H1 (cell line): Measurements from ENCODE around the gene TSEN34. TPM values are rescaled to one million over a fixed set of nuclear protein-coding genes. Genes with fewer than 3 reads are reported as not detected.

Experiments
- CTCF ChIA-PET: fragments of 300-600 bp; sonication (Branson Sonifier 250); formaldehyde crosslinking; loops from one replicate; lab custom pipeline; 2021; ENCODE audit not compliant: partially characterized antibody; lab: Charles Lee
- POLR2A ChIA-PET: fragments of 300-600 bp; sonication (Branson Sonifier 250); formaldehyde crosslinking; loops from one replicate; lab custom pipeline; 2021; ENCODE audit warnings: inconsistent platforms; ENCODE audit not compliant: partially characterized antibody; lab: Charles Lee
- DNase-seq, 2 experiments: peaks; one replicate each; pipeline versions ENCODE4 v3.0.0 to v3.0.0-alpha.2; 2010 to 2022; ENCODE audit warnings: low spot score in 2 of 2, low read depth in 1 of 2, mixed read lengths in 1 of 2
- FAIRE-seq: peaks from 2 replicates; lab custom pipeline; 2011; peaks lifted over from hg19 to GRCh38; lab: Jason Lieb, UNC
- H2AFZ ChIP-seq: 2 replicates; pipeline ENCODE4 v1.8.1; 2012; ENCODE audit warnings: low read length, inconsistent platforms
- H2AK5ac ChIP-seq: 2 replicates; pipeline ENCODE4 v1.6.1; 2013; ENCODE audit warnings: low read depth, low read length
- H2BK120ac ChIP-seq: replicated peaks from 2 replicates; pipeline ENCODE3; 2013; ENCODE audit warnings: low read depth, low read length, inconsistent platforms
- H2BK12ac ChIP-seq: 2 replicates; pipeline ENCODE4 v1.6.1; 2013; ENCODE audit warnings: low read depth, low read length
- H2BK15ac ChIP-seq: 2 replicates; pipeline ENCODE4 v1.6.1; 2013; ENCODE audit warnings: low read length
- H2BK20ac ChIP-seq: 2 replicates; pipeline ENCODE4 v1.6.1; 2013; ENCODE audit warnings: low read length
- H2BK5ac ChIP-seq: 2 replicates; pipeline ENCODE4 v1.6.1; 2013; ENCODE audit warnings: low read depth, low read length
- H3K14ac ChIP-seq: 2 replicates; pipeline ENCODE4 v1.6.1; 2013; ENCODE audit warnings: inconsistent platforms; ENCODE audit not compliant: insufficient read length
- H3K18ac ChIP-seq: 2 replicates; pipeline ENCODE4 v1.6.1; 2013; ENCODE audit warnings: low read length; ENCODE audit errors: extremely low read depth
- H3K23ac ChIP-seq: 2 replicates; pipeline ENCODE4 v1.6.1; 2013; ENCODE audit warnings: inconsistent platforms; ENCODE audit not compliant: insufficient read length
- H3K23me2 ChIP-seq: 2 replicates; pipeline ENCODE4 v1.6.1; 2013; ENCODE audit warnings: low read depth, low read length
- H3K27ac ChIP-seq: 2 replicates; pipeline ENCODE4 v1.6.1; 2011; ENCODE audit warnings: low read depth, low read length, inconsistent platforms
- H3K27me3 ChIP-seq, 4 experiments: replicated peaks in 1 of 4; 1 replicate in 1 of 4; 2 replicates in 3 of 4; pipeline versions ENCODE4 v1.6.1 to v1.8.1; 2011 to 2013; ENCODE audit warnings: low read length in 3 of 4, mild to moderate bottlenecking in 3 of 4, inconsistent platforms in 2 of 4, mixed read lengths in 2 of 4, moderate library complexity in 1 of 4; ENCODE audit not compliant: control insufficient read depth in 3 of 4, insufficient read depth in 3 of 4; ENCODE audit errors: extremely low read depth in 1 of 4
- H3K36me3 ChIP-seq, 4 experiments: 2 replicates each; pipeline versions ENCODE4 v1.6.1 to v1.8.1; 2011 to 2013; ENCODE audit warnings: mild to moderate bottlenecking in 4 of 4, low read length in 3 of 4, moderate library complexity in 2 of 4, control low read depth in 1 of 4, inconsistent platforms in 1 of 4; ENCODE audit not compliant: insufficient read depth in 4 of 4, control insufficient read depth in 2 of 4
- H3K4ac ChIP-seq: replicated peaks from 2 replicates; pipeline ENCODE3; 2013; ENCODE audit warnings: low read length, low read depth, mixed read lengths, inconsistent platforms; ENCODE audit not compliant: insufficient read length
- H3K4me1 ChIP-seq, 4 experiments: replicated peaks in 1 of 4; 1 replicate in 1 of 4; 2 replicates in 3 of 4; pipeline versions ENCODE4 v1.6.1 to v1.8.1; 2011 to 2013; ENCODE audit warnings: low read length in 3 of 4, inconsistent platforms in 2 of 4, mixed read lengths in 1 of 4; ENCODE audit not compliant: insufficient read depth in 4 of 4, control insufficient read depth in 3 of 4
- H3K4me2 ChIP-seq, 2 experiments: 2 replicates each; pipeline versions ENCODE4 v1.6.1 to v1.8.1; 2011 to 2013; ENCODE audit warnings: low read depth in 2 of 2, low read length in 2 of 2, control low read depth in 1 of 2, inconsistent platforms in 1 of 2, mild to moderate bottlenecking in 1 of 2; ENCODE audit not compliant: insufficient read depth in 1 of 2
- H3K4me3 ChIP-seq, 4 experiments: fragments of 200-600, 300-600 bp in 1 of 4; sonication (generic), shearing (Covaris generic), sonication (Bioruptor Twin) in 1 of 4; 2 replicates each; pipeline versions ENCODE4 v1.5.1 to v1.8.1; 2011 to 2016; ENCODE audit warnings: low read length in 4 of 4, low read depth in 3 of 4, control low read depth in 2 of 4, inconsistent platforms in 2 of 4, mild to moderate bottlenecking in 2 of 4, mixed read lengths in 1 of 4, moderate library complexity in 1 of 4; ENCODE audit not compliant: insufficient read depth in 2 of 4; ENCODE audit errors: extremely low read depth in 1 of 4
- H3K56ac ChIP-seq: replicated peaks from 2 replicates; pipeline ENCODE3; 2013; ENCODE audit warnings: low read depth, mild to moderate bottlenecking, mixed read lengths, low read length, inconsistent platforms; ENCODE audit not compliant: insufficient read length
- H3K79me1 ChIP-seq: 2 replicates; pipeline ENCODE4 v1.6.1; 2013; ENCODE audit warnings: low read depth, low read length, control low read depth
- H3K79me2 ChIP-seq, 2 experiments: 2 replicates each; pipeline versions ENCODE4 v1.6.1 to v1.8.1; 2012 to 2013; ENCODE audit warnings: low read length in 2 of 2, mild to moderate bottlenecking in 2 of 2, inconsistent platforms in 1 of 2; ENCODE audit not compliant: insufficient read depth in 2 of 2, control insufficient read depth in 1 of 2
- H3K9ac ChIP-seq, 4 experiments: replicated peaks in 1 of 4; 1 replicate in 1 of 4; 2 replicates in 3 of 4; pipeline versions ENCODE4 v1.6.1 to v1.8.1; 2011 to 2013; ENCODE audit warnings: low read depth in 3 of 4, low read length in 3 of 4, control low read depth in 2 of 4, mild to moderate bottlenecking in 2 of 4, moderate library complexity in 2 of 4, inconsistent platforms in 1 of 4; ENCODE audit errors: extremely low read depth in 1 of 4
- H3K9me3 ChIP-seq, 2 experiments: 2 replicates each; pipeline versions ENCODE4 v1.6.1 to v1.8.1; 2012 to 2013; ENCODE audit warnings: mild to moderate bottlenecking in 2 of 2, moderate library complexity in 2 of 2, control low read depth in 1 of 2, inconsistent platforms in 1 of 2, low read depth in 1 of 2, low read length in 1 of 2, mixed read lengths in 1 of 2; ENCODE audit not compliant: insufficient read depth in 2 of 2
- H4K20me1 ChIP-seq, 2 experiments: replicated peaks in 1 of 2; 2 replicates each; pipeline versions ENCODE3 to v1.8.1; 2011 to 2013; ENCODE audit warnings: inconsistent platforms in 2 of 2, low read length in 2 of 2, mild to moderate bottlenecking in 1 of 2; ENCODE audit not compliant: insufficient read depth in 2 of 2, control insufficient read depth in 1 of 2
- H4K5ac ChIP-seq: 2 replicates; pipeline ENCODE4 v1.6.1; 2013; ENCODE audit warnings: low read length, low read depth, mixed read lengths, inconsistent platforms; ENCODE audit not compliant: insufficient read length
- H4K8ac ChIP-seq: 2 replicates; pipeline ENCODE4 v1.8.0; 2013; ENCODE audit warnings: mild to moderate bottlenecking, moderate library complexity, low read length, inconsistent platforms; ENCODE audit not compliant: insufficient read depth; ENCODE audit errors: extremely low read depth
- H4K91ac ChIP-seq: replicated peaks from 2 replicates; pipeline ENCODE3; 2013; ENCODE audit warnings: low read length, mixed read lengths, inconsistent platforms; ENCODE audit not compliant: insufficient read length
- ASH2L ChIP-seq: fragments of 200-600, 300-600 bp; sonication (generic); IDR thresholded peaks from one replicate; pipeline ENCODE4 v1.7.1; 2017; ENCODE audit warnings: low read length
- BCL11A ChIP-seq, 2 experiments: IDR thresholded peaks; one replicate each; pipeline ENCODE4 v1.6.1; 2011; ENCODE audit warnings: low read depth in 2 of 2, low read length in 2 of 2, mild to moderate bottlenecking in 2 of 2
- CEBPB ChIP-seq: IDR thresholded peaks from 2 replicates; pipeline ENCODE4 v1.6.1; 2012; ENCODE audit warnings: low read depth, low read length
- E2F6 ChIP-seq: IDR thresholded peaks from 2 replicates; pipeline ENCODE4 v1.6.1; 2012; ENCODE audit warnings: inconsistent platforms
- EP300 ChIP-seq, 2 experiments: IDR thresholded peaks; 1 replicate in 1 of 2; 2 replicates in 1 of 2; pipeline ENCODE4 v1.6.1; 2011 to 2012; ENCODE audit warnings: low read depth in 2 of 2, low read length in 2 of 2, mild to moderate bottlenecking in 2 of 2, borderline replicate concordance in 1 of 2, inconsistent platforms in 1 of 2, moderate library complexity in 1 of 2
- EZH2 ChIP-seq: fragments of 200-600 bp; sonication (generic); IDR thresholded peaks from 2 replicates; pipeline ENCODE4 v1.7.1; 2012; ENCODE audit warnings: low read depth, mild to moderate bottlenecking, moderate library complexity, low read length, inconsistent platforms; ENCODE audit not compliant: severe bottlenecking
- FOSL1 ChIP-seq: IDR thresholded peaks from 2 replicates; pipeline ENCODE4 v1.6.1; 2011; ENCODE audit warnings: mild to moderate bottlenecking, low read depth, low read length, moderate library complexity; ENCODE audit not compliant: insufficient read depth
- KDM1A ChIP-seq: fragments of 200-600, 300-600 bp; sonication (generic); IDR thresholded peaks from 2 replicates; pipeline ENCODE4 v1.7.1; 2016; ENCODE audit warnings: mild to moderate bottlenecking, low read length, borderline replicate concordance
- KDM5A ChIP-seq: fragments of 200-600 bp; IDR thresholded peaks from 2 replicates; pipeline ENCODE4 v1.7.1; 2012; ENCODE audit warnings: mild to moderate bottlenecking, low read length, inconsistent platforms, mixed read lengths
- MAFK ChIP-seq: IDR thresholded peaks from 2 replicates; pipeline ENCODE4 v1.6.1; 2012; ENCODE audit warnings: low read depth, mild to moderate bottlenecking, improper control_type of control experiment, low read length
- SAP30 ChIP-seq: fragments of 300-600 bp; sonication (generic); IDR thresholded peaks from 2 replicates; pipeline ENCODE4 v1.7.1; 2012; ENCODE audit warnings: low read length, moderate library complexity, mild to moderate bottlenecking, inconsistent platforms; ENCODE audit not compliant: insufficient read depth, insufficient replicate concordance
- TEAD4 ChIP-seq: IDR thresholded peaks from 2 replicates; pipeline ENCODE4 v1.6.1; 2012; ENCODE audit warnings: low read depth, low read length, inconsistent platforms, mixed read lengths
- YY1 ChIP-seq: IDR thresholded peaks from 2 replicates; pipeline ENCODE4 v1.6.1; 2011; ENCODE audit warnings: low read depth, mild to moderate bottlenecking, low read length
- WGBS, 2 experiments: shearing (Covaris generic) in 1 of 2; methylation state at CpG; one replicate each; pipeline versions ENCODE4 v1.1.6 to v1.1.7; 2013 to 2015; ENCODE audit warnings: low lambda C conversion rate in 2 of 2, mixed read lengths in 2 of 2, inconsistent platforms in 1 of 2, low coverage in 1 of 2, missing lambda C conversion rate in 1 of 2; ENCODE audit not compliant: insufficient replicate concordance in 2 of 2, insufficient coverage in 1 of 2, insufficient read length in 1 of 2; ENCODE audit errors: extremely low coverage in 1 of 2, missing lambda C conversion rate in 1 of 2; 5-methylcytosine and 5-hydroxymethylcytosine counted together
- polyA plus RNA-seq, 7 experiments: library from polyadenylated mRNA; depleted of rRNA in 3 of 7; stranded (reverse) in 5 of 7; unstranded in 2 of 7; fragments of >200 nt in 5 of 7; fragments of 200-250 nt in 2 of 7; gene quantifications; 1 replicate in 5 of 7; 2 replicates in 1 of 7; 4 replicates in 1 of 7; pipeline versions ENCODE4 v1.2.1 to v1.2.3, GENCODE V29; 2011 to 2013; ENCODE audit warnings: missing spikeins in 2 of 7, mixed read lengths in 2 of 7
- total RNA-seq: library from RNA; stranded (reverse); fragmentation: NEBNext Ultra II Directional; extraction: Animal tissue kit (Norgen Biotek cat#: 25700); gene quantifications from 2 replicates; pipeline ENCODE4 v1.2.1, GENCODE V29; 2021

The TSEN34 gene
- total and polyA plus RNA-seq, 2 of the 8 experiments (the other 6 are each of a cell fraction or from before 2014, with no cell fraction given), result 22.5 to 52.3 TPM

GRCh38 chr19:54152267-54152666, 38.8 kb upstream of the TSEN34 start:
- Histone ChIP-seq H2BK15ac (no peak overlapping the region), H4K5ac (no peak overlapping the region), H3K4me2 (no peak overlapping the region), H4K91ac (no peak overlapping the region), H3K4me1 (no peaks in the 10 kb centered on the region), H3K56ac (no peak overlapping the region), H3K79me2 (no peaks in the 10 kb centered on the region), H3K9ac (no peak overlapping the region), H3K27ac (no peak overlapping the region), H2AFZ (no peak overlapping the region), H3K4ac (no peak overlapping the region), H3K79me1 (no peaks in the 10 kb centered on the region; the same call in 1 of the 2 replicates), H3K4me3 (no peak overlapping the region), H2BK12ac (no peak overlapping the region), H2BK20ac (no peak overlapping the region), H3K18ac (no peak overlapping the region), H4K20me1 (peaks cover 11 to 23% of the 10 kb centered on the region in 2 experiments), H3K14ac (no peak overlapping the region), H2BK5ac (no peak overlapping the region), H3K27me3 (no peaks in the 10 kb centered on the region), H2BK120ac (no peak overlapping the region), H3K23ac (no peak overlapping the region), H4K8ac (no peak overlapping the region), H3K9me3 (no peaks in the 10 kb centered on the region), H3K36me3 (peaks cover 38 to 81% (median 74%) of the 10 kb centered on the region in 4 experiments), H2AK5ac (no peak overlapping the region), H3K23me2 (no peaks in the 10 kb centered on the region)
- ChIA-PET POLR2A (interaction anchor here (0.5 to 14.8 kb wide), 8 partner anchors 12 to 193 kb away, joined by 3 to 348 read pairs (median 4); partner anchors contain the start of genes CNOT3 and TSEN34), CTCF (no interaction called here)
- TF ChIP-seq EZH2 (no peak), ASH2L (no peak), BCL11A (IDR thresholded peaks at IDR 0.05; ENCODE audit: low read depth in 2 of 2, low read length in 2 of 2) (no peak), FOSL1 (no peak), YY1 (no peak), KDM5A (no peak), EP300 (IDR thresholded peaks at IDR 0.05; ENCODE audit: borderline replicate concordance in 1 of 2, low read depth in 2 of 2, low read length in 2 of 2) (no peak), KDM1A (no peak), CEBPB (no peak), TEAD4 (no peak), E2F6 (no peak), SAP30 (no peak), MAFK (no peak)
- FAIRE-seq (no peak), DNase-seq (no peak)
- WGBS, 2 experiments, result 91% methylated on average over 12 of the region's 12 CpGs; no CpG with 5 or more reads in 1 of the 2 experiments
